Activated CD8-positive, alpha-beta memory T cell treated with anti-CD3 and anti-CD28 coated beads for 1 hour (primary cell): ENCODE results near the gene RNF144A.

Source experiments
- DNase-seq, 2 donors: peaks; one replicate each; pipeline ENCODE4 v3.0.0-alpha.2; 2020; ENCODE audit warnings: low read depth in 1 of 2; ENCODE audit errors: extremely low read depth in 1 of 2

Gene RNF144A

GRCh38 chr2:7071154-7071553, 153.9 kb downstream of the RNF144A start:
- no peak for DNase-seq

- no peak for DNase-seq
Measured at GRCh38 chr2:7071916-7072556, 154.8 kb downstream of the RNF144A start.

- DNase-seq = no peak
Measured at GRCh38 chr2:7073901-7074300, 156.7 kb downstream of the RNF144A start.

- DNase-seq = no peak
Measured at GRCh38 chr2:7075834-7076233, 158.6 kb downstream of the RNF144A start.

GRCh38 chr2:7077660-7078267, 160.6 kb downstream of the RNF144A start:
- DNase-seq = no peak

- DNase-seq = no peak
Measured at GRCh38 chr2:7083580-7084509, 166.6 kb downstream of the RNF144A start.

- DNase-seq = no peak
Measured at GRCh38 chr2:7084601-7085000, 167.4 kb downstream of the RNF144A start.

- DNase-seq = no peak
Measured at GRCh38 chr2:7089284-7089683, 172.1 kb downstream of the RNF144A start.

- no peak for DNase-seq
Measured at GRCh38 chr2:7089898-7090510, 172.8 kb downstream of the RNF144A start.

GRCh38 chr2:7093376-7093775, 176.2 kb downstream of the RNF144A start:
- DNase-seq = no peak
